SK-N-SH treated with all-trans-retinoic acid at 6 μM for 48 hours (cell line): ENCODE results near the gene UROS.

Experiments
- ATAC-seq: fragments of 200-7000 bp; cut with Tn5 transposase; 3 replicates; pipeline ENCODE4 v1.9.1; 2020; ENCODE audit warnings: mild to moderate bottlenecking, moderate library complexity
- ARNTL ChIP-seq: fragments of 450-650 bp; formaldehyde crosslinking; IDR thresholded peaks from 2 replicates; pipeline ENCODE4 v1.5.0; 2020; ENCODE audit warnings: low read depth, mild to moderate bottlenecking, moderate library complexity, borderline replicate concordance
- BACH2 ChIP-seq: fragments of 250-450 bp; sonication (Bioruptor Pico); IDR thresholded peaks from 2 replicates; pipeline ENCODE4 v1.9.0; 2021; ENCODE audit warnings: mild to moderate bottlenecking, borderline replicate concordance
- CSDC2 ChIP-seq: fragments of 250-450 bp; sonication (Bioruptor Pico); IDR thresholded peaks from 2 replicates; pipeline ENCODE4 v1.5.0; 2020; ENCODE audit warnings: mild to moderate bottlenecking, moderate library complexity
- ESRRG ChIP-seq: fragments of 250-450 bp; sonication (Bioruptor Pico); IDR thresholded peaks from 2 replicates; pipeline ENCODE4 v1.6.1; 2021; ENCODE audit warnings: mild to moderate bottlenecking
- GLIS3 ChIP-seq: fragments of 250-450 bp; sonication (Bioruptor Pico); IDR thresholded peaks from 2 replicates; pipeline ENCODE4 v1.5.0; 2020; ENCODE audit warnings: mild to moderate bottlenecking, moderate library complexity
- OSR1 ChIP-seq: fragments of 250-450 bp; sonication (Bioruptor Pico); IDR thresholded peaks from 2 replicates; pipeline ENCODE4 v1.8.0; 2022; ENCODE audit warnings: moderate library complexity, mild to moderate bottlenecking, inconsistent platforms
- PATZ1 ChIP-seq: fragments of 250-450 bp; sonication (Bioruptor Pico); IDR thresholded peaks from 2 replicates; pipeline ENCODE4 v1.8.0; 2020; ENCODE audit warnings: mild to moderate bottlenecking, moderate library complexity, borderline replicate concordance
- POU6F1 ChIP-seq: fragments of 250-450 bp; sonication (Bioruptor Pico); IDR thresholded peaks from 2 replicates; pipeline ENCODE4 v1.8.0; 2021; ENCODE audit warnings: low read depth, mild to moderate bottlenecking, moderate library complexity, borderline replicate concordance
- PPARA ChIP-seq: fragments of 250-450 bp; sonication (Bioruptor Pico); IDR thresholded peaks from 2 replicates; pipeline ENCODE4 v1.5.0; 2020; ENCODE audit warnings: mild to moderate bottlenecking, borderline replicate concordance
- RARB ChIP-seq: fragments of 250-450 bp; sonication (Bioruptor Pico); IDR thresholded peaks from 2 replicates; pipeline ENCODE4 v1.8.0; 2021; ENCODE audit warnings: mild to moderate bottlenecking, moderate library complexity
- SNAI2 ChIP-seq: fragments of 250-450 bp; sonication (Bioruptor Pico); IDR thresholded peaks from 2 replicates; pipeline ENCODE4 v1.5.0; 2020; ENCODE audit warnings: mild to moderate bottlenecking, moderate library complexity
- TCF4 ChIP-seq: fragments of 250-450 bp; sonication (Bioruptor Pico); IDR thresholded peaks from 2 replicates; pipeline ENCODE4 v1.8.0; 2021; ENCODE audit warnings: mild to moderate bottlenecking, moderate library complexity, borderline replicate concordance
- ZC3H10 ChIP-seq: fragments of 250-450 bp; sonication (Bioruptor Pico); IDR thresholded peaks from 2 replicates; pipeline ENCODE4 v1.5.1; 2021; ENCODE audit warnings: mild to moderate bottlenecking, moderate library complexity
- ZFP3 ChIP-seq: fragments of 250-450 bp; sonication (Bioruptor Pico); IDR thresholded peaks from 2 replicates; pipeline ENCODE4 v1.5.0; 2020; ENCODE audit warnings: mild to moderate bottlenecking, moderate library complexity
- ZFP30 ChIP-seq: fragments of 450-650 bp; formaldehyde crosslinking; IDR thresholded peaks from 2 replicates; pipeline ENCODE4 v1.5.0; 2022; ENCODE audit warnings: mild to moderate bottlenecking, moderate library complexity
- ZNF70 ChIP-seq: fragments of 450-650 bp; formaldehyde crosslinking; IDR thresholded peaks from 2 replicates; pipeline ENCODE4 v1.5.0; 2020; ENCODE audit warnings: mild to moderate bottlenecking, moderate library complexity
- ZNF8 ChIP-seq: fragments of 450-650 bp; formaldehyde crosslinking; IDR thresholded peaks from 2 replicates; pipeline ENCODE4 v1.5.0; 2020; ENCODE audit warnings: mild to moderate bottlenecking, moderate library complexity
- TF ChIP-seq, protein P1 (sequence below): fragments of 250-450 bp; sonication (Bioruptor Pico); IDR thresholded peaks from 2 replicates; pipeline ENCODE4 v1.5.0; 2020; ENCODE audit warnings: mild to moderate bottlenecking, moderate library complexity
- TF ChIP-seq, protein P2 (sequence below): fragments of 250-450 bp; sonication (Bioruptor Pico); IDR thresholded peaks from 2 replicates; pipeline ENCODE4 v1.5.1; 2020; ENCODE audit warnings: low read depth, mild to moderate bottlenecking, moderate library complexity
- TF ChIP-seq, protein P3 (sequence below): fragments of 250-450 bp; sonication (Bioruptor Pico); IDR thresholded peaks from 2 replicates; pipeline ENCODE4 v1.5.1; 2021; ENCODE audit warnings: mild to moderate bottlenecking, moderate library complexity

The UROS gene

GRCh38 chr10:125772112-125772863 lies 50.8 kb downstream of the UROS start (continued):
- TF ChIP-seq BACH2 (CRISPR knock-in tag) (no peak), TCF4 (CRISPR knock-in tag) (no peak)

DNA sequence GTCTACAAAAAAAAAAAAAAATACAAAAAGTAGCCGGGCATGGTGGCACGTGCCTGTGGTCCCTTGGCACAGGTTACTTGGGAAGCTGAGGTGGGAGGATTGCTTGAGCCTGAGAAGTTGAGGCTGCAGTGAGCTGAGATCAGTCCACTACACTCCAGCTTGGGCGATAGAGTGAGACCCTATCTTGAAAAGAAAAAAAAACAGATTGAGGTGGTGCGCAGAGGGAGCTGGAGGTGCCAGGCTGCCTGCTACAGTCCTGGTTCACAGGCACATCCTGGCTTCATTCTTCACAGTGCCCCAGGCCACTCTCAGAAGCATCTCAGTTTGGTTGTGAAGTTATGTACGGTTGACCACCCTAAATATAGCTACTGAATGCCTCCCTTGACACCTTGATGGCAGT lies 52.2 kb downstream of the UROS start:
- ATAC-seq: no peak
- TF ChIP-seq PPARA (CRISPR knock-in tag): no peak
- no peak for TF ChIP-seq PATZ1 (CRISPR knock-in tag)
- no peak for TF ChIP-seq CSDC2 (CRISPR knock-in tag)
- no peak for TF ChIP-seq SNAI2 (CRISPR knock-in tag)
- TF ChIP-seq, protein P1, sequence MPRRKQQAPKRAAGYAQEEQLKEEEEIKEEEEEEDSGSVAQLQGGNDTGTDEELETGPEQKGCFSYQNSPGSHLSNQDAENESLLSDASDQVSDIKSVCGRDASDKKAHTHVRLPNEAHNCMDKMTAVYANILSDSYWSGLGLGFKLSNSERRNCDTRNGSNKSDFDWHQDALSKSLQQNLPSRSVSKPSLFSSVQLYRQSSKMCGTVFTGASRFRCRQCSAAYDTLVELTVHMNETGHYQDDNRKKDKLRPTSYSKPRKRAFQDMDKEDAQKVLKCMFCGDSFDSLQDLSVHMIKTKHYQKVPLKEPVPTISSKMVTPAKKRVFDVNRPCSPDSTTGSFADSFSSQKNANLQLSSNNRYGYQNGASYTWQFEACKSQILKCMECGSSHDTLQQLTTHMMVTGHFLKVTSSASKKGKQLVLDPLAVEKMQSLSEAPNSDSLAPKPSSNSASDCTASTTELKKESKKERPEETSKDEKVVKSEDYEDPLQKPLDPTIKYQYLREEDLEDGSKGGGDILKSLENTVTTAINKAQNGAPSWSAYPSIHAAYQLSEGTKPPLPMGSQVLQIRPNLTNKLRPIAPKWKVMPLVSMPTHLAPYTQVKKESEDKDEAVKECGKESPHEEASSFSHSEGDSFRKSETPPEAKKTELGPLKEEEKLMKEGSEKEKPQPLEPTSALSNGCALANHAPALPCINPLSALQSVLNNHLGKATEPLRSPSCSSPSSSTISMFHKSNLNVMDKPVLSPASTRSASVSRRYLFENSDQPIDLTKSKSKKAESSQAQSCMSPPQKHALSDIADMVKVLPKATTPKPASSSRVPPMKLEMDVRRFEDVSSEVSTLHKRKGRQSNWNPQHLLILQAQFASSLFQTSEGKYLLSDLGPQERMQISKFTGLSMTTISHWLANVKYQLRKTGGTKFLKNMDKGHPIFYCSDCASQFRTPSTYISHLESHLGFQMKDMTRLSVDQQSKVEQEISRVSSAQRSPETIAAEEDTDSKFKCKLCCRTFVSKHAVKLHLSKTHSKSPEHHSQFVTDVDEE (CRISPR knock-in tag): no peak
- TF ChIP-seq ZFP30 (CRISPR knock-in tag): no peak
- TF ChIP-seq ZC3H10 (CRISPR knock-in tag): no peak
- no peak for TF ChIP-seq TCF4 (CRISPR knock-in tag)
- no peak for TF ChIP-seq OSR1 (CRISPR knock-in tag)
- TF ChIP-seq, protein P2, sequence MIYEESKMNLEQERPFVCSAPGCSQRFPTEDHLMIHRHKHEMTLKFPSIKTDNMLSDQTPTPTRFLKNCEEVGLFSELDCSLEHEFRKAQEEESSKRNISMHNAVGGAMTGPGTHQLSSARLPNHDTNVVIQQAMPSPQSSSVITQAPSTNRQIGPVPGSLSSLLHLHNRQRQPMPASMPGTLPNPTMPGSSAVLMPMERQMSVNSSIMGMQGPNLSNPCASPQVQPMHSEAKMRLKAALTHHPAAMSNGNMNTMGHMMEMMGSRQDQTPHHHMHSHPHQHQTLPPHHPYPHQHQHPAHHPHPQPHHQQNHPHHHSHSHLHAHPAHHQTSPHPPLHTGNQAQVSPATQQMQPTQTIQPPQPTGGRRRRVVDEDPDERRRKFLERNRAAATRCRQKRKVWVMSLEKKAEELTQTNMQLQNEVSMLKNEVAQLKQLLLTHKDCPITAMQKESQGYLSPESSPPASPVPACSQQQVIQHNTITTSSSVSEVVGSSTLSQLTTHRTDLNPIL (CRISPR knock-in tag): no peak
- no peak for TF ChIP-seq ESRRG (CRISPR knock-in tag)

DNA sequence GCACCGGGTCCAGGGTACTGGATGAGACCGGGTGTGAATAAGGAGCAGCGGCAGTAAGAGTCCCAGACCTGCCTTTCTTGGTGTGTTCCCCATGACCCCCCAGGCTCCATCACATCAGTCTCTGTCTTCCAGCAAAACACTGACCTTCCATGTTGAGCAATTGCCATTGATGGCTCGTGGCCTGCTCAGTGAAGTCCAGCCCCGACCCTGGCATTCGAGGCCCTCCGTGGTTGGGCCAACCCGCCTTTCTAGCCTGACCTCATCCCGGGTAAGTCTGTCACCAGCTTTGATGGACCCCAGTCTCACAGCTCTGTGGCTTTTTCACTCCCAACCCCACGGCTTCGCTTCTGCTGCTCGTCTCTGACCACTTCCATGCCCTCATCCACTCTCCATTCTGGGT lies 53.9 kb downstream of the UROS start:
- no peak for TF ChIP-seq ZNF8 (CRISPR knock-in tag)
- TF ChIP-seq ARNTL (CRISPR knock-in tag): no peak
- TF ChIP-seq, protein P3, sequence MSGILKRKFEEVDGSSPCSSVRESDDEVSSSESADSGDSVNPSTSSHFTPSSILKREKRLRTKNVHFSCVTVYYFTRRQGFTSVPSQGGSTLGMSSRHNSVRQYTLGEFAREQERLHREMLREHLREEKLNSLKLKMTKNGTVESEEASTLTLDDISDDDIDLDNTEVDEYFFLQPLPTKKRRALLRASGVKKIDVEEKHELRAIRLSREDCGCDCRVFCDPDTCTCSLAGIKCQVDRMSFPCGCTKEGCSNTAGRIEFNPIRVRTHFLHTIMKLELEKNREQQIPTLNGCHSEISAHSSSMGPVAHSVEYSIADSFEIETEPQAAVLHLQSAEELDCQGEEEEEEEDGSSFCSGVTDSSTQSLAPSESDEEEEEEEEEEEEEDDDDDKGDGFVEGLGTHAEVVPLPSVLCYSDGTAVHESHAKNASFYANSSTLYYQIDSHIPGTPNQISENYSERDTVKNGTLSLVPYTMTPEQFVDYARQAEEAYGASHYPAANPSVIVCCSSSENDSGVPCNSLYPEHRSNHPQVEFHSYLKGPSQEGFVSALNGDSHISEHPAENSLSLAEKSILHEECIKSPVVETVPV (CRISPR knock-in tag): no peak
- no peak for TF ChIP-seq RARB (CRISPR knock-in tag)
- no peak for TF ChIP-seq ZFP3 (CRISPR knock-in tag)
- TF ChIP-seq GLIS3 (CRISPR knock-in tag): no peak
- TF ChIP-seq ESRRG (CRISPR knock-in tag): no peak
- no peak for TF ChIP-seq ZNF70 (CRISPR knock-in tag)
- no peak for TF ChIP-seq POU6F1 (CRISPR knock-in tag)
- TF ChIP-seq, protein P2 (CRISPR knock-in tag): no peak
- ATAC-seq: no peak
